ENCODE data around the gene PANK4.

GRCh38 chr1:2462819-2463218 is 63.6 kb downstream of the PANK4 start:
- no peak for TF ChIP-seq RAD21 (IDR thresholded peaks at IDR 0.05; ENCODE audit: low read depth)
- TF ChIP-seq, protein P1, sequence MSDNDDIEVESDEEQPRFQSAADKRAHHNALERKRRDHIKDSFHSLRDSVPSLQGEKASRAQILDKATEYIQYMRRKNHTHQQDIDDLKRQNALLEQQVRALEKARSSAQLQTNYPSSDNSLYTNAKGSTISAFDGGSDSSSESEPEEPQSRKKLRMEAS (IDR thresholded peaks at IDR 0.05) = no peak
- TF ChIP-seq EP300 (IDR thresholded peaks at IDR 0.05; ENCODE audit: borderline replicate concordance) = no peak
- no peak for TF ChIP-seq CREB1 (IDR thresholded peaks at IDR 0.05; ENCODE audit: low read depth)
- TF ChIP-seq, protein P2, sequence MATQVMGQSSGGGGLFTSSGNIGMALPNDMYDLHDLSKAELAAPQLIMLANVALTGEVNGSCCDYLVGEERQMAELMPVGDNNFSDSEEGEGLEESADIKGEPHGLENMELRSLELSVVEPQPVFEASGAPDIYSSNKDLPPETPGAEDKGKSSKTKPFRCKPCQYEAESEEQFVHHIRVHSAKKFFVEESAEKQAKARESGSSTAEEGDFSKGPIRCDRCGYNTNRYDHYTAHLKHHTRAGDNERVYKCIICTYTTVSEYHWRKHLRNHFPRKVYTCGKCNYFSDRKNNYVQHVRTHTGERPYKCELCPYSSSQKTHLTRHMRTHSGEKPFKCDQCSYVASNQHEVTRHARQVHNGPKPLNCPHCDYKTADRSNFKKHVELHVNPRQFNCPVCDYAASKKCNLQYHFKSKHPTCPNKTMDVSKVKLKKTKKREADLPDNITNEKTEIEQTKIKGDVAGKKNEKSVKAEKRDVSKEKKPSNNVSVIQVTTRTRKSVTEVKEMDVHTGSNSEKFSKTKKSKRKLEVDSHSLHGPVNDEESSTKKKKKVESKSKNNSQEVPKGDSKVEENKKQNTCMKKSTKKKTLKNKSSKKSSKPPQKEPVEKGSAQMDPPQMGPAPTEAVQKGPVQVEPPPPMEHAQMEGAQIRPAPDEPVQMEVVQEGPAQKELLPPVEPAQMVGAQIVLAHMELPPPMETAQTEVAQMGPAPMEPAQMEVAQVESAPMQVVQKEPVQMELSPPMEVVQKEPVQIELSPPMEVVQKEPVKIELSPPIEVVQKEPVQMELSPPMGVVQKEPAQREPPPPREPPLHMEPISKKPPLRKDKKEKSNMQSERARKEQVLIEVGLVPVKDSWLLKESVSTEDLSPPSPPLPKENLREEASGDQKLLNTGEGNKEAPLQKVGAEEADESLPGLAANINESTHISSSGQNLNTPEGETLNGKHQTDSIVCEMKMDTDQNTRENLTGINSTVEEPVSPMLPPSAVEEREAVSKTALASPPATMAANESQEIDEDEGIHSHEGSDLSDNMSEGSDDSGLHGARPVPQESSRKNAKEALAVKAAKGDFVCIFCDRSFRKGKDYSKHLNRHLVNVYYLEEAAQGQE (IDR thresholded peaks at IDR 0.05; ENCODE audit: low read depth) = no peak
- TF ChIP-seq CEBPB (IDR thresholded peaks at IDR 0.05) = no peak
- TF ChIP-seq TAF1 (IDR thresholded peaks at IDR 0.05; ENCODE audit: low read depth) = no peak
- TF ChIP-seq YY1 (IDR thresholded peaks at IDR 0.05; ENCODE audit: low read depth) = no peak
- TF ChIP-seq TEAD4 (IDR thresholded peaks at IDR 0.05) = no peak
- no peak for TF ChIP-seq EGR1 (IDR thresholded peaks at IDR 0.05)
- no peak for TF ChIP-seq FOXM1 (IDR thresholded peaks at IDR 0.05; ENCODE audit: borderline replicate concordance, low read depth)
- no peak for TF ChIP-seq ZBTB7A (IDR thresholded peaks at IDR 0.05; ENCODE audit: low read depth)
